Fibroblast of the aortic adventitia (primary cell): ENCODE measurements around the gene CDH24. TPM values are rescaled to one million over a fixed set of nuclear protein-coding genes. Genes with fewer than 3 reads are reported as not detected.

Experiments used
- DNase-seq: peaks from one replicate; pipeline ENCODE4 v3.0.0-alpha.2; 2010; ENCODE audit warnings: low read depth
- H3K4me3 ChIP-seq: 2 replicates; pipeline ENCODE4 v1.5.1; 2011; ENCODE audit warnings: low read depth, mild to moderate bottlenecking, control low read depth, low read length, moderate library complexity
- total RNA-seq: library from RNA; depleted of rRNA; stranded (reverse); fragments of >200 nt; gene quantifications from 2 replicates; pipeline ENCODE4 v1.2.3, GENCODE V29; 2012; ENCODE audit warnings: low replicate concordance
- TF ChIP-seq, protein P1 (sequence below): IDR thresholded peaks from 2 replicates; pipeline ENCODE4 v1.5.1; 2011; ENCODE audit warnings: mild to moderate bottlenecking, low read length, control low read depth, inconsistent platforms; ENCODE audit not compliant: insufficient read depth

The CDH24 gene
- 2.4 and 3.7 TPM in 2 replicates for total RNA-seq

DNA sequence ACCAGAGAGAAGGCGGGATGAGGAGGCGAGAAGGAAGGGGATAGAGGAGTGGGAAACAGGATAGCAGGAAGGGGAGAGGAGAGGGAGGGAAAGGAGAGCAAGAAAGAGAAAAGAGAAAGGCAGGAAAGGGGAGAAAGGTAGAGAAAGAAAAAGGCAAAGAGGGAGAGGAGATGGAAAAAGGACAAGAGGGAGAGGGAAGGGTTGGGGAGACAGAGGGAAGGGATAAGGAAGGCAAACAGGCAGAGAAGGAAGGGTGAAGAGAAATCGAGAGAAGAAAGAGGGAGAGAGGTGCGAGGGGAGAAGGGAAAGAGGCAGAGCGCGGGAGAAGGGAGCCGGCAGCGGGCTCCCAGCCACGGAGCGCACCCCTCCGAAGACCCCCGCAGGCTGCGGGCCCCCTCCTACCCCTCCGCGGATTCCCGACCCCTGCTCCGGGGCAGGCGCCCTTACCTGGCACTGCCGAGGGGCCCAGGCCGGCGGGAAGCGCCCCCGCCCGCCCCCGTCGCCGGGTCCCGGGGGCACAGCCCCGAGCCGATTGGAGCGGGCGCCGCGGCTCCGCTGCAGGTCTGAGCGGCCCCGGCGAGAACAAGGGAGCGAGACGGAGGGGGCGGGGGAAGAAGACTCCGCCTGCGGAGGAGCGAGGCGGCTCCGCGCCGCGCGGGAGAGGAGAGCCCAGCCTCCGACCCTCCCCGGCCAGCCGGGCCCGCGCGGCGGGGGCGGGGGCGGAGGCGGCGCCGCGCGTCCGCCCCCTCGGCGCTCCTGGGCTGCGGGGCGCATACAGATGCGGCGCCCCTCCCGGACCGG is at the start of gene CDH24:
CDH24 (minus strand) TSS at position 565 of the 801 bp plus-strand sequence. CDS start 1,787 bp downstream, outside the sequence.
- peak within 1 kb of the TSS; percentile 60 for H3K4me3 ChIP-seq
- TF ChIP-seq, protein P1, sequence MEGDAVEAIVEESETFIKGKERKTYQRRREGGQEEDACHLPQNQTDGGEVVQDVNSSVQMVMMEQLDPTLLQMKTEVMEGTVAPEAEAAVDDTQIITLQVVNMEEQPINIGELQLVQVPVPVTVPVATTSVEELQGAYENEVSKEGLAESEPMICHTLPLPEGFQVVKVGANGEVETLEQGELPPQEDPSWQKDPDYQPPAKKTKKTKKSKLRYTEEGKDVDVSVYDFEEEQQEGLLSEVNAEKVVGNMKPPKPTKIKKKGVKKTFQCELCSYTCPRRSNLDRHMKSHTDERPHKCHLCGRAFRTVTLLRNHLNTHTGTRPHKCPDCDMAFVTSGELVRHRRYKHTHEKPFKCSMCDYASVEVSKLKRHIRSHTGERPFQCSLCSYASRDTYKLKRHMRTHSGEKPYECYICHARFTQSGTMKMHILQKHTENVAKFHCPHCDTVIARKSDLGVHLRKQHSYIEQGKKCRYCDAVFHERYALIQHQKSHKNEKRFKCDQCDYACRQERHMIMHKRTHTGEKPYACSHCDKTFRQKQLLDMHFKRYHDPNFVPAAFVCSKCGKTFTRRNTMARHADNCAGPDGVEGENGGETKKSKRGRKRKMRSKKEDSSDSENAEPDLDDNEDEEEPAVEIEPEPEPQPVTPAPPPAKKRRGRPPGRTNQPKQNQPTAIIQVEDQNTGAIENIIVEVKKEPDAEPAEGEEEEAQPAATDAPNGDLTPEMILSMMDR, result no peak
- DNase-seq, result peak; percentile 42

GRCh38 chr14:23106747-23107045 is 49.4 kb upstream of the CDH24 start:
- DNase-seq, result no peak
- H3K4me3 ChIP-seq, result no peak overlapping the region
- TF ChIP-seq, protein P1, result no peak

- no peak overlapping the region for H3K4me3 ChIP-seq
- TF ChIP-seq, protein P1, result no peak
- DNase-seq, result no peak
These were observed 48.1 kb upstream of the CDH24 start for GRCh38 chr14:23105348-23105824.

GRCh38 chr14:23104591-23105347 is 47.4 kb upstream of the CDH24 start, which contains the start of gene CIROP:
Gene CIROP, minus strand, starts transcription at chr14:23104989. Its CDS starts 69 bp downstream, at chr14:23104920.
- TF ChIP-seq, protein P1, result no peak
- no peak within 1 kb of the TSS for H3K4me3 ChIP-seq
- peak; percentile 34 for DNase-seq

DNA sequence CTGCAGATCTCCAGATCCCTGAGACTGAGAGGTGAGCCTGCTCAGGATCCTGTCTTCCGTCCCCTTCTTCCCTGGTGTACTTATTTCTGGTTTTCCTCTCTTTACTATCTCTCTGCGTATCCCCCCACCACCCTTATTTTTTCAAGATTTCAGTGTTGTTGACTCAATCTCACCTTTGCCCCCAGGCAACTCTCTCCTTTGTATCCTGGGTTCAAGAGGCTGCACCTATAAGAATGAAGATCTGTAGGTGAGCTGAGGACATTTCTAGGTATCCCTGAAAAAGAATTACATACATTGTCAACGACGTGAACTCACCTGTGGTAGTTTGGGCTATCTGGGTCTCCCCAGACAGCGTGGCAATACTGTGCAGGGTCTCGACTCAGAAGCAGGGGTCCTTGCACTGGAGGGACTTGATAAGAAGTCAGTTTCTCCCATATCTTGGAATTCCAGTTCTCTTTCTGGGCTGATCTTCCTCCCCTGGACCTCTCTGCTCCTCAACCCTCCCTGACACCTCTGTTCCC is 46.8 kb upstream of the CDH24 start:
- H3K4me3 ChIP-seq, result no peak overlapping the region
- TF ChIP-seq, protein P1, result no peak
- no peak for DNase-seq

DNA sequence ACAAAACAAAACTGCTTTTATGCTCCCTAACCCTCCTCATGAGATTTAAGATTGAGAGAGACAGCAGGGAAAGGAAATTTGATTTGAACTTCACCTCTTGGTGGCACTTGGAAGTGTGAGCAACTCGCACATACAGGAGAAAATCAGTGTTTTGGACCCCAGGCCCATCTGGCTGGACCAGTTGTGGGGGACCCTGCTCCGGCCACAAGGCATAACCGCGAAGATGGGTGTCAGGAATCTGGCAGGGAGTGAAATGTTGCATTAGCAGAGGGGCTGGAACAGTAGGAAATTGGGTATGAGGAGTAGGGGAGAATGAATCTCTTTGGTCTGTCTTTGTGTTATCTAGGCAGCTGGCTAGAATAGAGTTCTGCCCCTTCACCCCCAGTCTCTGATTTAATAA is 46.3 kb upstream of the CDH24 start:
- H3K4me3 ChIP-seq, result no peak overlapping the region
- TF ChIP-seq, protein P1, result no peak
- DNase-seq, result no peak
